HG03066 (cell line): ENCODE results near the gene BRI3.

Experiments used
- ATAC-seq: cut with Tn5 transposase; IDR thresholded peaks from one replicate; pipeline ENCODE4 v1.9.1; 2021; ENCODE audit warnings: low read depth; ENCODE audit not compliant: unreplicated experiment

The BRI3 gene

DNA sequence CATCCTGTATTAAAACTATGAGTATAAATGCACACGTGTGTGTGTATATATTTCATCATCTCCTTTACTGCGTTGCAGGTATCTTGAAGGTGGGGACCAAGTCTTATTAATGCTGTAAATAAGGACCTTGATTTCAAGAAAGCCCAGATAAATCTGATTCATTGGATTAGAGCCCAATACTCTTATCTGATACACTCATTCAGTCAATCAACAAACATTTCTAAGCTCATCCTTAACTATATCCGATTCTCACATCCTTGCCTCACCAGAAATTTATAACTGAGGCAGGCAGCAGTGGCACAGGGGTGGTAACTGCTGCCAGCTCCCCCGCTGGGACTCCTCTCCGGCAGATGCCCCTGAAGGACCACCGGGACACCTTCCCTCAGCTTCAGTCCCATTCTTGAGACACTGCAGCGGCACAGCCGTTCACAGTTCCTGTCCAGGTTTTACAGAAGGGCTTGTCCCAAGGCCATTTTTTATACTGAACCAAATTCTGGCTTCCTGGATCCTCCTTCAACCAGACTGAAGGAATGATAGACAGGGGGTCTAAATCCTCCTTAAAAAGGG is 54.0 kb downstream of the BRI3 start:
- ATAC-seq: no peak

DNA sequence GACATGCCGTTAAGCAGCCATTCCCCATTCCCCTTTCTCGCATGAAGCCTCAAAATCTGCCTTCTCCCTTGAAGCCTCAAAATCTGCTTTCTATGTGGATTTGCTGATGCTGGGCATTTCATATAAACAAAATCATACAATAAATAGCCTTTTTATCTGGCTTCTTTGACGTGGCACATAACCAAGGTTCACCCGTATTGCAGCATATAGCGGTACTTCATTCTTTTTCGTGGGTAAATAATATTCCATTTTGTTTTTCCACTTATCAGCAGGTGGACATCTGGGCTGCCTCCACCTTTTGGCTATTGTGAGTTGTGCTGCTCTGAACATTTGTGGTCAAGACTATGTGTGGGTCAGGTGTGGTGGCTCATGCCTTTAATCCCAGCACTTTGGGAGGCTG is 57.0 kb downstream of the BRI3 start:
- ATAC-seq: no peak

DNA sequence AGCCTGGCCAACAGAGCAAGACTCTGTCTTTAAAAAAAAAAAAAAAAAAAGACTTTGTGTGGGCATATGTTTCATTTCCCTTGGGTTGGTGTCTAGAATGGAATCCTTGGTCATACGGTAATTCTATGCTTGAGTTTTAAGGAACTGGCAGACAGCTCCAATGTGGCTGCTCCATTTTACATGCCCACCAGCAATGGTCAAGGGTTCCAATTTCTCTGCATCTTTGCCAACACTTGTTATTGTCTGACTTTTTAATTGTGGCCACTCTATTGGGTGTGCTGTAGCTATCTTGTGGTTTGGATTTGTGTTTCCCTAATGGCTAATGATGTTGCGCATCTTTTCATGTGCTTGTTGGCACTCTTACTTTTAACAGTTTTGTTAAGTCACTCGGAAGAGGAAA is 57.6 kb downstream of the BRI3 start:
- no peak for ATAC-seq

DNA sequence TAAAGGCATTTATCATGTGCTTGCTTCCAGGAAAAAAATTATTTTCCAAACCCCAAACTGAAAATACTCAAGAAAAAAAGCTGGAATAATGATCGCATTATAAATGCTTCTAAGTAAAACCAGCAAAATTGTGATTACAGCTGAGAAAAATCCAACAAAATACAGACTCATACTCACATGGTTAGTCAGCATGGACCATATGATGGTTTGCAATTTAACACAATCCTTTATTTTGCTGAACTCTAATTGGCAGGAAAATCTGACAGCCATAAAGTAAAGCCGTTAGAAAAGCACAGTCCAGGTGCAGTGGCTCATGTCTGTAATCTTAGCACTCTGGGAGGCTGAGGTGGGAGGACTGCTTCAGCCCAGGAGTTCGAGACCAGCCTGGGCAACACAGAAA is 59.6 kb downstream of the BRI3 start:
- no peak for ATAC-seq
